Epidermal melanocyte (primary cell): ENCODE measurements around the gene CD7.
A peak's percentile ranks its signal among the peaks of the same experiment; 100 is the strongest.

ENCODE experiments used
- DNase-seq: peaks from one replicate; pipeline ENCODE4 v3.0.0; 2011; ENCODE audit warnings: low spot score; ENCODE audit not compliant: insufficient read length

The CD7 gene

DNA sequence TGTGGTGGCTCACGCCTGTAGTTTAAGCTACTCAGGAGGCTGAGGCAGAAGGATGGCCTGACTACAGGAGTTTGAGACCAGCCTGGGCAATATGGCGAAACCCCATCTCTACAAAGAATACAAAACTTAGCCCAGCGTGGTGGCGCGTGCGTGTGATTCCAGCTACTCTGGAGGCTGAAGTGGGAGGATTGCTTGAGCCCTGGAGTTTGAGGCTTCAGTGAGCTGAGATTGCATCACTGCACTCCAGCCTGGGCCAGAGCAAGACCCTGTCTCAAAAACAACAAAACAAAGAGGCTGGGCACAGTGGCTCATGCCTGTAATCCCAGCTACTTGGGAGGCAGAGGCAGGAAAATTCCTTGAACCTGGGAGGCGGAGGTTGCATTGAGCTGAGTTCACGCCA lies 36.9 kb downstream of the CD7 start:
- DNase-seq, result no peak

DNA sequence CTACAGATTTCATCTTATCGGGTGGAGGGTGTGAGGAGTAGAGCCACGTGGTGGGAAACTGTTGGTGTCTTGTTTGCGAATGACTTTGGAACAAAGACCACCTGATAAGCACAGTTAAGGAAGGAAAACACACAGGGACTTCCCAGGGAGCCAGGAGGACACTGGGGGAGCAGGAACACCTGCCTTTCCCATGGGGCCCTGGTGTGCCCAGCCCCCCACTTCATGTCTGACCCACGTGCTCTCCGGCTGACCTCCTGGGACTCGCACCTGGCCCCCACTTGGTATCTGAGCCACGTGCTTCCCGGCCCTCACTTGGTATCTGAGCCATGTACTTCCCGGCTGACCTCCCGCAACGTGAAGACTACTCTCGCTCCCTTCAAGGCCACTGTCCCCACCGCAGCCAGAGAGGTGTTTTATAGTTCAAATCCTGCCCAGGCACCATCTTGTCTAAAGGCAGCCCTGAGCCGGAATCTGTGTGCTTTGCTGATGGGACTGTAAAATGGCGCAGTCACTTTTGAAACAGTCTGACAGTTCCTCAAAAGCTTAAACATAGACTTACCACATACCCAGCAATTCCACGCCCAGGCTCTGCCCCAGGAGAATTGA lies 38.5 kb downstream of the CD7 start:
- no peak for DNase-seq

- DNase-seq, result no peak
Measured at GRCh38 chr17:82278308-82278707, 39.1 kb downstream of the CD7 start.

- no peak for DNase-seq
Measured at GRCh38 chr17:82277851-82278250, 39.6 kb downstream of the CD7 start.

GRCh38 chr17:82276938-82277337 lies 40.5 kb downstream of the CD7 start:
- no peak for DNase-seq

DNA sequence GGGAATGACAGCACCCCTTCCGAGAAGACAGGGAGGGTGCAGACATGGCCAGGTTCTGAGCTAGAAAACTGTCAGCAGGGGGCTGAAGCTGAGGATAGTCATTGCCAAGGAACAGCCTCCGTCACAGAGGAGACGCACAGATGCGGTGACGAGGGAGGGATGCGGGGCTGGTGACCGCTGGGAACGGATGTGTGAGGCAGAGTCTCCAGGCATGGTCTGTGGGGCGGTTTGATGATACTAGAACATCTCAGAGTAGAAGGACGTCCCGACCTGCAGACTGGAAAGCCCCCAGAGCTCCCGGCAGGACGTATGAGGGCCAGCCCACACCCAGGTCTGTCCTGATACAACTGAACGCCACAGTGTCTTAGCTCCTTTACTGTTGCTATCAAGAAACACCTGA lies 42.1 kb downstream of the CD7 start:
- DNase-seq, result no peak

GRCh38 chr17:82274134-82275020 lies 43.0 kb downstream of the CD7 start:
- DNase-seq, result no peak

GRCh38 chr17:82273327-82274133 lies 43.9 kb downstream of the CD7 start, which contains the start of gene CSNK1D:
CSNK1D (minus strand) TSS chr17:82273700; CDS start chr17:82273381, 319 bp downstream.
- DNase-seq, result peak; percentile 95

GRCh38 chr17:82272495-82273326 lies 44.7 kb downstream of the CD7 start:
- DNase-seq, result no peak

- DNase-seq, result no peak
Measured at GRCh38 chr17:82271401-82271800, 46.0 kb downstream of the CD7 start.

DNA sequence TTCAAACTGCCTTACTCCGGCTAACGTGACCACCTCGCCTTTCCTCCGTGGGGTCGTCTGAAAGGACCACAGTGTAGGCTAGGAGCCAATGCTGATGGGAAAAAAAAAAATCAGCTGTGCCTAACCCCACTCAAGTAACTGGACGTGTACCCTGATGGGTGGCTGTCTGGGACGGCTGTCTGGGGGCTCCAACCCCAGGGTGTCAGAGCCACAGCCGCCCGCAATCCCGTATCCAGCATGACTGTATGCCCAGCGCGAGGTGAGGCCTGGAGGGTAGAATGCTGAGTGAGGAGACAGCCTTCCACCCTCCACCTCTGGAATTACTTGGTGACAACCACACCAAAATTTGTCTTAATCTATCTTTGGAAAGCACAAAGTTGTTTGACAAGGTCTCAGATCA lies 46.8 kb downstream of the CD7 start:
- DNase-seq, result no peak

DNA sequence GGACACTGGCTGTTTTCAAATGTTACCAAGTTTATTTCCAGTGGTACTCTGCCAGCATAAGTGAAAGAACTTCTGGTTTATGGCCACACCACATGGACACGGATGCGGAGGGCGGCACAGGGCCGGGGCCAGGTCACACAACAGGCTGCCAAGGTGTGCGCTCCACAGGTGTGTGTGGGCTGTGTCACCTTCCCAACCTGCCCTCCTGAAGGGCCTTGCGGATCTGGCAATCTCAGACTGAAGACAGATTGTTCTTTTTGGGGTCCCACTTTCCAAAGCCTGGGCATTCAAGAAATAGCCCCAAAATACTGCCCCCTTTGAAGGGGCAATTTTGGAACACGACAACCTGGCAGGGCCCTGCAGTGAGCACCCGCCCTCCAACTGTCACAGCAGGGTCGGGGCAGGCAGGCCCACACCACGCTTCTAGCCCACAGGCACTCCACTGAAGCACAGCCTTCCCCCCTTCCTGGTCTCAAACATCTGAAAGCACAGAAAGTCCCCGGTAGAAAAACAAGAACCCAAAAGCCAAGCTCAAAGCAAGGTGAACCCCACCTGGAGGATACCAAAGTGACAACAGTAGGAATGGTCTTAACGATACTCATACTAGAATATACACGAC lies 47.4 kb downstream of the CD7 start:
- DNase-seq, result no peak

- no peak for DNase-seq
Measured at GRCh38 chr17:82269138-82269881, 48.1 kb downstream of the CD7 start.

- peak; percentile 66 for DNase-seq
Measured at GRCh38 chr17:82267575-82268379, 49.6 kb downstream of the CD7 start.

GRCh38 chr17:82266142-82266541 lies 51.3 kb downstream of the CD7 start:
- DNase-seq, result no peak
